ENCODE measurements around the gene VIT.

The VIT gene

DNA sequence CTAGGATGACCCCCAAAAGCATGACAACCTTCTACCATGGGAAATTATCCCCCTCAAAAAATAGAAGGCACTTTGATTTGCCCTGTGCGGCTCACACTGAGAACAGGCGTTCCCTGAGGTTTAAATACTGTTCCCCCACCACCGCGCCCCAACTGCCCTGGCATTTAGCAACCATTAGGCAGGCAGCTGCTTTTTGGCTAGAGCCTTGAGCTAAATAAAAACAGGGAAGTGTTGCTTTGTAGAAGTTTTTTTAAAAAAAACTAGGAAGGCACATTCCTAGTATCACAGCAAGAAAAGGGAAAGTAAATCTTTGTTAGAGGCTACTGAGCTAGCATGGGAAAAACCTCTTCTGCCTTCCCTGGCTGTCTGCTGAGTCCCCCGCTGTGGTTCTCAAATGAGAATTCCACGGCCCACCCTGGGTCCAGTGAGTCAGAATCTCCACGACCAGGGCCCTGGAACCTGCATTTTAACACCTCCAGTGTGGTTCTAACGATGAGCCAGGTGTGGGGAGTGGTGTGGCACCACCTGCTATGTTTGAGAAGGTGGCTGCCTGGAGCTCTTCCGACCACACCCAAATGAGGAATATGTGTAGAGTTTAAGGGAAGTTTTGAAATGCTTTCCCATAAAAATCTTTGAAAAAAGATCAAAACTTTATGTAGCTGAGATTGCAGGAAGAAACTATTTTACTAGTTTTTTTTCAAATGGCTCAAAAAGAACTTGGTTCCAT lies 66.4 kb downstream of the VIT start:
- DNase-seq: no peak

DNA sequence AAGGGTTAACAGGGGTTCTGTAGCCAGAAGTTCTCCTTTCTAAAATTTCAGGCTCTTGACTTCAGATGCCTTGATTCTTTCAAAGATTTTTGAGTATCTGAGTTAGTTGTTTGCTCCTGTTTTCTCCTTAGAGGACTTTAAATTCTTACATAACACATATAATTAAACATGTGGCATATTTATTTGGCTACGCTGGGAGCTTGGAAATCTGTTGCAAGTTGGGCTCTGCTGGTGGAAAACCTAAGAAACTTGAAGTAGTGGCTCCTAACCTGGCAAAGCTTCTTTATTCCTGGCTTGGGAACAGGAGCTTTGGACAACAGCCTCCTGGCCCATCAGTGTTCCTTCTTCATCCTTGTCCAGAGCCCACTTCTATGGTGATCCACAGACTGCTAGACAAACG lies 72.6 kb downstream of the VIT start:
- DNase-seq: peak in 1 of 56 donors; percentile 1

DNA sequence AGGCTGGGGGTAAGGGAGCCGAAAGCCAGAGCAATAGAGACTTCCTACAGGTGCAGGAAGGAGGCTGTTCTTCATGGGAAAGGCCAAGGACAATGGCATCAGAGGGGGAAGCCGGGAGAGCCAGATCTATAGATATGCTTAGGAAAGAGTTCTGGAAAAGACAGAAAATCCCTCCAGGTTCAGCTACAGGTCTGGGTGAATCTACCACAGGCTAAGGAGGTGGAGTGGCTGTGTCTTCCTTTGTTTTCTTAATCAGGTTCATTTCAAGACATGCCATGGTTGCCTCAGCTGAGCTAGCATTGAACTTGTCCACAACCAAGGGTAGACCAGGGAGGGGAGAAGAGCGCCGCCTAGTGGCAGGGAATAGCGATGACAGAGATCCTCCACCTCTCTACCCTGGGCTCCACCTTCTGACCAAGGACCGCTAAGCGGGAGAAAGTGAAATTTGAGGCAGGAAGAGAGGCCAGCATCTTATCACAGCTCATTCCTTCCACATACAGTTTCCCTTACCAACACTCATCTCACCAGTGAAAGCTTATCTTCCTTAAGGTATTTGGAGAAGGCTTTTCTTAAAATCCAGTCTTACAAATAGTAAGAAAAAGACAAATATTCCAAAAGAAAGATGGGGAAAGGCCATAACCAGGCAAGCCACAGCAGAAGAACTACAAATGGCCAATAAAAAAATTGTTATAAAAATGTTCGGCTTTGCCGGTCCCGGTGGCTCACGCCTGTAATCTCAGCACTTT lies 74.2 kb downstream of the VIT start:
- no peak for DNase-seq

DNA sequence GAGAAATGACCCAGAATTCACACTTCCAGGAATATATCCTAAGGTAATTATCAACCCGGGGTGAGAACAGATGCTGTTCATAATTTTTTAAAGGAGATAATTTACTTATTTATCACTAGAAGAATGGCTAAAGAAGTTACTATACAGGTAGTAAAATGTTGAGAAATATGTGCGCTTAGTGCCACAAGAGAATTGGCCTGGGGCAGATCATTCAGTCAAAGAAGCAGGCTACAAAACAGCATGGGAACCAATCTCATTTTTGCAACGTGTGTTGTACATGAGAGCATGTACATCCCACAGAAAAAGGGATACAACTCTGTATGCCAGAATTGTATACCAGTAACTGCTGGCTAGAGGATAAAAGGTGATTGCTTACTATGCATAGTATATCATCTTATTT lies 75.2 kb downstream of the VIT start:
- no peak for DNase-seq

DNA sequence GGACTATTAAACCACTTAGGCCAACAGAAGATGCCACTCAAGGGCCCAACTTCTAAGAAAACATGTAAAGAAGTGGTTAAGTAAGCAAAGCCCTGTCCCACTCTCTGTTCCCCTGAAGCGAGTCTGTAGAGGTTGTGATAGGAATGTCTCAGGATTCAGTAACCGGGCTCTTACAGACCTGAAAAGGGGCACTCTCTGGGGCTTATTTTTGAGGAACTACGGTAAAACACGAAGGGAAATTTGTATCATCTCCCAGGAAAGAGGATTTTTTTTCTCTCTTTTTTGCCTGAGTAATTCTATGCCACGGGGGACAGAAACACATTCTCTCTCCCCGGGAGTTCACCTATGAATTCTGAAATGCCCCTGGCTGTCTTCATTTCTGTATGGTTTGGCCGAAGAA lies 77.4 kb downstream of the VIT start:
- DNase-seq: no peak

DNA sequence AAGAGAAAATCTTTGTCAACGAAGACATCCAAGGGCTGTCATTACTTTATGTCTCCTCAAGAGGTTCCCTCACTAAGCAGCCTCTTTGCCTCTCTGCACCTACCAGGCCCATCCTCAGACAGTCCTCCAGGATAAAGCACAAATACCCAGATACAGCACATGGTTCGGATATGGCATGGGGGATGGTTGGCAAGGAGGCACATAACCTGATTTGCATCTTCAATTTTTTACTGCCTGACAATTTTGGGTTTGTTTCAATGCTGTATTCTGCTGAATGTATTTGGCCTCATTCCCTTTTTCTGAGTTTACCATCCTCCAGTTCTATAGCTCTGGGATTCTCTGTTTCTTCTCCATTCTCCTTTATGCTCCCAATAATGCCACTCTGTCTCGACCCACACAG lies 78.8 kb downstream of the VIT start:
- DNase-seq: no peak

DNA sequence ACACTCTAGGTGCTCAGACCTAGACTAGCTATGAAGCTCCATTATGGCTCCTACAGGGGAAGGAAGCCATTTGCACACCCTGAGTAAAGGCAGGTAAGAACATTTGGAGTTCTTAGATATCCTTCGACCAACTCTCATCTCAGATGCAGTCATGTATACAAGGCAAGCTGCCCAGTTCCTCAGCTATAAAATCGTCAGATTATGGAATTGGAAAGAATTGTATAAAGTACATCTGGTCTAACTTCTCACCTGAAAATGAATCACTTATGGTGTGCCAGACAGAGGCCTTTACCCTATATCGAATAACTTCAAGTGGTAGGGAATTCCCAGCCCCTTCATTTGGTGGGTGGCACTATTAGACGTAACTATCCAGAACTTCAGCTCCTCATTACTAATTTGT lies 79.3 kb downstream of the VIT start:
- DNase-seq: no peak

DNA sequence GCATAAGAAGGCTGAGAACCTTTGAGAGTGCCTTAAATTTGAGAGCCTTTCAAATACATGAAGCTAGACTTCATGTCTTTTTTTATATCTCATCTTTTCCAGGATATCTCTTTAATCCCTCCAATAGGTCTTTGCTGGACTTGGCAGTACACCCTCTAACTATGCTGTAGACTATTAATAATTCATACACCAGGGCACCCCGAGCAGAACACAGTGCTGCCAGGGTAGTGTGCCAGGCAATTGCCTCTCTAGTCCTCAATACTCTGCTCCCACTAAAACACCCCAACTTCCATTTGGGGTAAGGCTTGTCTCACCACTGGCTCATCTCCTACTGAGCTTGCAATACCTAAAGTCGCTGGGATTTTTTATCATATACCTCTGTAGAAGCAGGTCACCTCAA lies 80.8 kb downstream of the VIT start:
- DNase-seq: no peak

DNA sequence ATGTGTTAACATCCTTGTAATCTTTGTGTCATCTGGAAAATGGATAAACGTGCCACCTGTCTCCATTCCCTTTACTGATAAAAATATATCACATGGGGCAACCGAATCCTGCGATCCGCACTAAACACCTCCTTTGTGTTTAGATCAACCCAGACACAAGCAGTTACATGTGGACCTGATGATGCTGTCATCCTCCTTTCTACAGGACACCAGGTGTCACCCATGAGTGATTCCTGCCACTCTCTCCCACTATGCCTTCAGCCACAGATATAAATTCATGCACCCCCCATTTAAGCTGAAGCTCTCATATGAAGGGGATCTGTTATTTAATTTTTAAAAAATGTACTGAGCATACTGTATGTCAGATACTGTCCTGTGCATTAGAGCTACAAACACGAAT lies 81.3 kb downstream of the VIT start:
- no peak for DNase-seq

DNA sequence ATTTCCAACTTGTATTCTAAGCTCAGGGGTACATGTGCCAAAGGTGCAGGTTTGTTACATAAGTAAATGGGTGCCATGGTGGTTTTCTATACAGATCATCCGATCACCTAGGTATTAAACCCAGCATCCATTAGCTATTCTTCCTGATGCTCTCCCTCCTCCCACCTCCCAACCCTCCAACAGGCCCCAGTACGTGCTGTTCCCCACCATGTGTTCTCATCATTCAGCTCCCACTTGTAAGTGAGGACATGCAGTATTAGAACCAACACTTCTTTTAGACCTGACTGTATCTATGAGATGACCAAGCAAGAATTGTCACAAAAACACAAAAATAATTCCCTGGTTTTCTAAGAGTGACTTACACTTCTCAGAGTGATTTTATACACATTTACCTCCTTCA lies 83.0 kb downstream of the VIT start:
- DNase-seq: no peak

DNA sequence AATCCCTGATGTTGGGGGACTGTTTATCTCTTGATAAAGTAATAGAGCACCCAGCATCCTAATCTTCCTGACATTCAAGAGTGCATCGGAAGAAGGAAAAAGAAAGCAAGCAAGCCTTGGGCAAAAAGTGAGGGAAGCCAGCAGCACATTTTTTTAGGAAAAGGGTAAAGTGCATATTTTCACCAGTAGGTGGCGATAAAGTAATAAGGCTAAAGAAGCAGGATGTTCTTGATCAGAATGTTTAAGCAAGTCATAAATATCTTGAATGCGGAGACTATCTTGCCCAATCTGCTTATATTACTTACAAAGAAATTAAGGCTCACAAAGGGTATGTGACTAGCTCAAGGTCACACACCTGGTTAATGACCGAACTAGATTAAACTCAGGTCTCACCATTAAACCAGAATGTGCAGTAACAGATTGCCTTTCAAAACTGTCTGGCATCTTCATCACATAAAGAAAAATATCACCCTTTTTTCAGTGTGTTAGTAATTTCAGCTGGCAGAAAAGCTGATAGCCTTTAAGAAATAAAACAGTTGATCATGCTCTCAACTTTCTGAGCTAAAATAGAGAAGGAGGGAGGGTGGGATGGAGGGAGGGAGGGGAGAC lies 83.8 kb downstream of the VIT start:
- peak in 2 of 56 donors; percentile 7 to 20 for DNase-seq

DNA sequence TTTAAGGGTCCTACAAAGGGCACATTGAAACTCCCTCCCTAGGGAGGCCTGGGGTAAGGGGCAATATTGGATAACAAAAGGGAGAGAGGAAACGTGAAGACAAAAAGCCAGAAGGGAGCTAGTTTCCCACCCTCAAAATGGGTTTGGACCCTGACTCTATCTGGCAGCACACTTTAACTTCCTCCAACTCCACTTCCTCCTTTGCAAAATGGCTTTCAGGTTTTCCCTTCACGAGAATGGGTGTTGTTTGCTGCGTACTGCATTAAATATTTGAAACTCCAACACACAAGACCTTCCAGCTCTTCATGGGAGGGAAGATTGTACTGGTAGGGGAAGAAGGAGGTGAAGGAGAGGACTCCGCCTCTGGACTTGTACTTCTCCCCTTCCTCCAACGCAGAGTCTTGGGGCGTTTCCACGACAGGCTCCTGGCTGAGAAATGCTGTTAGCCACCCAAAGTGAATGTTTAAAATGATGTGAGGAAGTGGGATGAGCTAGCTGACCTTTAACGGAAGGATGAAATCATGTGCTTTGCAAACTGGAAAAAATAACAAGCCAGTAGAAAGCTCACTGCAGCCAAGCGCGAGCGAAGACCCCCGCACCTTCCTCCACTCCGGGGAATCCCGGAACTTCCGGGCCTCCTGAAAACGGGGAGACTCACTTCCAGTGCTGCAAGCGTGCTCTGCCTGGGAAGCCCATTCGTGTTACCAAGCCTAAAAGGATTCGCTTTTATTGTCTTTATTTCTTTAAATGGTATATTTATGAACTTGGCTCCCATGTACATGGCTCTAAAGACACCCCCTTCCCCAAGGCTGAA lies 85.6 kb downstream of the VIT start:
- DNase-seq: peak in 1 of 56 donors; percentile 8

DNA sequence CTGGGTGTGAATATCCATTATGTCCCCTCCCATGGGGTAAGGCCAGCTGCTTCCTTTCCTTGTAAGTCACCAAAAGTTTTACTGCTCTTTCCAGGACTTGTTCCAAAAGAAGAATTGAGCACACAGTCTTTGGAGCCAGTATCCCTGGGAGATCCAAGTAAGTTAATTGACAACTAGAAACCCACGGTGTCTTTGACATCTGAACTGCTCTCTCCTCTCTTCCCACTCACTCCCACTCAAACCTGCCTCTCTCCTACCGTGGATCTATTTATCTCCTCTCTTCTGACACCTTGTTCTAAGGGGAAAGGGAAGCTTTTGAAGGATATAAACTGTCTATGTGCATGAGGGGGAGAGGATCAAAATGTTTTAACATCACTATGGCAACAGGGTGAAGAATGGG lies 86.7 kb downstream of the VIT start:
- DNase-seq: no peak

DNA sequence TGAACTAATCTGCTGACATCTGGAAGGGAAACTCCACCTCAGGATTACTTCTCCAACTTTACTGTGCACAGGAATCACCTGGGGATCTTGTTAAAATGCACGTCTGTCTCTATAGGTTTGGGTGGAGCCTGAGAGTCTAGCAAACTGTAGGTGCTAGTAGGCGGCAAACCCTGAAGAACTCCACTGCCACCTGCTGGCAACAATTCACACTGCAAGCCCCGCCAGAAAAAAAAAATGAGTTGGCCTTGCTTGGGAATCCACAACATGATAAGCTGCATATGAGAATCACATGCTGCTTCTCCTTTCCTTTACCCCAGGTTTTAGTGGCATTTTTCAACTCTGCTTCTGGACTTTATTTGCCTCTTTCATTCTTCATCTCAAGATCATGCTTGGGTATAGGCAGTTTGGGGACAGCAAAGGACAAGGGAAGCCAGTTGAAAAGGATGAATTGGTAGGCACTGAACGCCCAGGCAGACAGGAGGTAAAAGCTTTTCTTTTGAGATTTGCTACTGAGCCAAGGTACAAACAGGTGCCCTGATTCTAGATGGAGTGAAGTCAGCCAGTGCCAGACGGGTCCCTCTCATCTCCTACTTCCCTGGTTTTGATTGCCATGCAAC lies 88.8 kb downstream of the VIT start:
- DNase-seq: peak in 28 of 56 donors; percentile 2 to 73 (median 14)

DNA sequence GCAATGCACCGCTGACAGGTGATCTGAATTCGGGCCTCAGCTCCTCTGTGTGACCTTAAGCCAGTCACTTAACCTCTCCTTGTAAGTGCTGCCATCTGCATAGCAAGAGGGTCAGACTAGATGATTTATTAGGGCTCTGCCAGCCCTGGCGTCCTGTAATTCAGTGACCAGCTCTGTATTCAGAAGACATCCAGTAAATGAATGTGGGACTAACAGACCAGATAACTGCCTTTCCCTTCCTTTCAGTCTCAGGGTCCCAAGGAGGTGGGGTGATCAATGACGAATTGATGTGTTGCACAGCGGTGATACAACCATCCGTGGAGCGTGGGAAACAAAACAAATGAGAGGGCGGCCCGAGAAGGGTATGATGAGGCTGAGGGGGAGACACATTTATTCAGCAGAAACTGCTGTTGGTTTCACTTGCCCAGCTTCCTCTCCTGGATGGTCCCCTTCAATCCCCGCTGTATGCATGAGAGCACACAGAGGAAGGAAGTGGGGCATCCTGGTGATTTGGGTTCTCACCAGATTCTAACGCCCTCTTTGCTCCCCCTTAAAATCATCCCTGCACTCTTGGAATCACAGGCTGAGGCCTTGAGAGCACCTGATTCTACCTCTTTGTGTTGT lies 92.8 kb downstream of the VIT start:
- DNase-seq: no peak

DNA sequence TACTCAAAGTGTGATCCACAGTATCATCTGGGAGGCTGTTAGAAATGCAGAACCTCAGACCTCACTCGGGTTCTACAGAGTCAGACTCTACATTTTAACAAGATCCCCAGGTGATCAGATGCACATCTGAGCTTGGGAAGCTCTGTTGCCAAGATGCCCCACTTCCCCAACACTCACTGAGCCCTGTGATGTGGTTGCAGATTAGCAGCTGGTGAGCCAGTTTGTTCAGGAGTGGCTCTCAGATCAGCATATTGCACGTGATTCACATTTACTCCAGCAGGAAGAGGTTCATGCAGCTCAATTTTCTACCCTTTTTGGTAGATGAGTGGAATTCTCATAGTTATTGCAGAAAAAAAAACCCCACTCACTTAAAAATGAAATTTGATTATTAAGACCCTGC lies 96.4 kb downstream of the VIT start:
- no peak for DNase-seq

DNA sequence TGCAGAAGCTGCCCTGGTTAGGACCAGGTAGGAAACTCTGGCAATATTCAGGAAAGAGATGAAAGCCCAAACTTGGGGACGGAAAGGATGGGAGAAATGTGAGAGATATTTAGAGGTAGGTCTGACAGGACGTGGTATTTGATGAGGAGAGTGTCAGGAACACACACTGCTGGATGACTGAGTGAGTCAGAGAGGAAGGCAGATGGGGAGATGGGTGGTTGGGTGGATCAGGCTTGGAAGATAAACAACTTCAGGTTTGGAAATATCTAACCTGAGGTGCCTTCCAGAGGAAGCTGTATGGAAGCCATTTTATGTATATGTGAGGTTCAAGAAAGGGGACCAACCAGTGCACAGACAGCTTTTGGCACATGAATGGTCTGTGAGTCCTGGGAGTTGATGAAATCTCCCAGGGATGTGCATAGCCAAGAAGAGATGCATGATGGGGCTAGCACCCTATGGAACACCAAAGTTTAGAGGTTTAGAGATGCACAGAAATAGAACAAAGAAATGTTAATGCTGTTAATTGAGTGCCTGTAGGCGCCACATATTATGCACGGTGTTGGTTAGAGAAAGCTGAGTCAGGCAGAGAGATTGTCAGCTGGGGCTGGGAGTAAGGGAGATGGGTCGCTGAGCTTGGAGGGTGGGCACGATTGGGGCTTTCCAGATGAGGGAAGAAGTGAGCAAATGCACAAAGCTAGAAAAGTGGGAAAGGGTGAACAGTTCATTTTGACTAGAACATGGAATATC lies 101.0 kb downstream of the VIT start:
- DNase-seq: peak in 3 of 56 donors; percentile 13 to 34 (median 16)

DNA sequence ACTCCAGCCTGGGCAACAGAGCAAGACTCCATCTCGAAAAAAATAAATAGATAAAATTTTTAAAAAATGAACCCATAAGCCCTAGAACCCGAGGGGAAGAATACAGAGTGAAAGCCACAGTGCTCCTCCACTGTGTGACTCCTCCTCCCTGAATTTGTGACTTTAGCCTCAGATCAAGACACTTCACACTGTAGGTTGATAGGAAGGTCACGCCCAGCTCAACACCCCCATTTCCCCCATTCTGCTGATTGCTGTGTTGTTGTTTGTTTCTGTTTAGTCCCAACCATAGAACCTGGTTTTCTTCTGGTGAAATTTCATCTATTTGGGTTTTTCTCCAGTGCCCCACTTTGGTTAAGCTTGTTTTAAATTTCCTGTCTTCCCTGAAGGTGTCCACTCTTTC lies 102.2 kb downstream of the VIT start:
- no peak for DNase-seq

DNA sequence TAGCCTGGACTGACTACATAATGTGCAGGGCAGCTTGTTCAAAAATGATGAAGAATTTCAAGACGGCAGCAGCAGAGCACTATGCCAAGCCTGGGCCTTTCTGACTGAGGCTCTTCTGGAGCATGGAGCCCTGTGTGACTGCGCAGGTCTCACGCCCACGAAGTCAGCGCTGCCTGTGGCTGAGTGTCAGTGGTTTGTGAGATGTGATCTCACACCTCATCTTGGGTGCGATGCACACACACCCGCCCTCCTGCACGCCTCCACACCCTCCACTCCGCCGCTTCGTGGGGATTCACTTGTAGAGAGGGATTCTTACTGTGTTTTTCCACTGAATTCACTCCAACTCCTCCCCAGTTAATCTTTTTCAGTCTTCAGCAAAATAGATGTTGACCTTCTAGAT lies 103.9 kb downstream of the VIT start:
- DNase-seq: peak in 26 of 56 donors; percentile 1 to 76 (median 27)

DNA sequence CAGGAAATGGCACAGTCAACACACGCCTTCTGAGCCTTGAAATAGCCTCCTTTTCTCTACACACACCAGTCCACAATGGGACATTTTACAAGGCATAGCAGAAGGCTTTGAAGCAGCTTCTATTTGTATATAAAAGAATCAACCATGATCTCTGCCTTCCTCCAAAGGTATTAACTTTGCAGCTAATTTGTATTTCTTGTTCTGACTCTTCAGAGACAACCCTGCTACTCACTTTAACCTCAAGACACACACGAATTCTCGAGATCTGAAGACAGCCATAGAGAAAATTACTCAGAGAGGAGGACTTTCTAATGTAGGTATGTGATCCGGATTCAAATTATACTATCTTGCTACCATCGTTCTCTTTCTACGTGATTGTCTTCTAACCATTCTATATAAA lies 104.6 kb downstream of the VIT start:
- no peak for DNase-seq

Data from amygdala (tissue), 56 donors.